H9 (cell line): ENCODE data around the gene SPEG. TPM values are rescaled to one million over a fixed set of nuclear protein-coding genes. Genes with fewer than 3 reads are reported as not detected.
A peak's percentile ranks its signal among the peaks of the same experiment; 100 is the strongest.

Experiments used
- DNase-seq: peaks from one replicate; pipeline ENCODE4 v3.0.0-alpha.2; 2017
- H2AFZ ChIP-seq: one replicate; pipeline ENCODE4 v1.6.1; 2013; ENCODE audit warnings: mild to moderate bottlenecking, low read length, control low read depth, moderate library complexity
- H2AK5ac ChIP-seq: 2 replicates; pipeline ENCODE4 v1.6.1; 2013; ENCODE audit warnings: low read length, control low read depth, mixed read lengths; ENCODE audit not compliant: insufficient read length
- H2BK120ac ChIP-seq: one replicate; pipeline ENCODE4 v1.6.1; 2013; ENCODE audit warnings: low read depth, mild to moderate bottlenecking, low read length, control low read depth, inconsistent platforms; ENCODE audit not compliant: poor library complexity, severe bottlenecking
- H2BK12ac ChIP-seq: 2 replicates; pipeline ENCODE4 v1.6.1; 2013; ENCODE audit warnings: low read length, control low read depth, mixed read lengths, low read depth; ENCODE audit not compliant: insufficient read length
- H2BK15ac ChIP-seq: 2 replicates; pipeline ENCODE4 v1.6.1; 2013; ENCODE audit warnings: low read depth, low read length, control low read depth
- H2BK20ac ChIP-seq: one replicate; pipeline ENCODE4 v1.6.1; 2013; ENCODE audit warnings: low read depth, mild to moderate bottlenecking, low read length, control low read depth, inconsistent platforms; ENCODE audit not compliant: poor library complexity, severe bottlenecking
- H2BK5ac ChIP-seq: 2 replicates; pipeline ENCODE4 v1.6.1; 2013; ENCODE audit warnings: low read length, control low read depth, mixed read lengths; ENCODE audit not compliant: insufficient read length
- H3K14ac ChIP-seq: 2 replicates; pipeline ENCODE4 v1.6.1; 2013; ENCODE audit warnings: low read length, control low read depth; ENCODE audit not compliant: insufficient read depth
- H3K18ac ChIP-seq: 2 replicates; pipeline ENCODE4 v1.6.1; 2013; ENCODE audit warnings: low read depth, mild to moderate bottlenecking, mixed read lengths, low read length, control low read depth; ENCODE audit not compliant: insufficient read length
- H3K23ac ChIP-seq: 2 replicates; pipeline ENCODE4 v1.6.1; 2013; ENCODE audit warnings: low read length, control low read depth, mixed read lengths, low read depth; ENCODE audit not compliant: insufficient read length
- H3K23me2 ChIP-seq: 2 replicates; pipeline ENCODE4 v1.6.1; 2013; ENCODE audit warnings: low read depth, mild to moderate bottlenecking, mixed read lengths, low read length, control low read depth; ENCODE audit not compliant: insufficient read length, poor library complexity, severe bottlenecking
- H3K27ac ChIP-seq: 2 replicates; pipeline ENCODE4 v1.5.1; 2013; ENCODE audit warnings: low read length, control low read depth, mixed read lengths, low read depth; ENCODE audit not compliant: insufficient read length
- H3K27me3 ChIP-seq: 2 replicates; pipeline ENCODE4 v1.6.1; 2013; ENCODE audit warnings: low read length, control low read depth, inconsistent platforms; ENCODE audit not compliant: insufficient read depth
- H3K4ac ChIP-seq: 2 replicates; pipeline ENCODE4 v1.6.1; 2013; ENCODE audit warnings: low read depth, mild to moderate bottlenecking, control low read depth, inconsistent platforms, low read length, moderate library complexity
- H3K4me1 ChIP-seq: 2 replicates; pipeline ENCODE4 v1.6.1; 2013; ENCODE audit warnings: low read length, control low read depth, inconsistent platforms; ENCODE audit not compliant: insufficient read depth
- H3K4me2 ChIP-seq: 2 replicates; pipeline ENCODE4 v1.6.1; 2013; ENCODE audit warnings: low read length, control low read depth, mixed read lengths; ENCODE audit not compliant: insufficient read length, insufficient read depth
- H3K56ac ChIP-seq: 2 replicates; pipeline ENCODE4 v1.6.1; 2013; ENCODE audit warnings: low read depth, mild to moderate bottlenecking, mixed read lengths, low read length, control low read depth; ENCODE audit not compliant: insufficient read length
- H3K79me1 ChIP-seq: 2 replicates; pipeline ENCODE4 v1.6.1; 2013; ENCODE audit warnings: low read depth, mild to moderate bottlenecking, moderate library complexity, low read length, control low read depth, inconsistent platforms; ENCODE audit not compliant: insufficient read depth, poor library complexity, severe bottlenecking
- H3K79me2 ChIP-seq: 2 replicates; pipeline ENCODE4 v1.6.1; 2013; ENCODE audit warnings: low read length, control low read depth, inconsistent platforms; ENCODE audit not compliant: insufficient read depth
- H3K9ac ChIP-seq: 2 replicates; pipeline ENCODE4 v1.6.1; 2013; ENCODE audit warnings: low read length, control low read depth, mixed read lengths; ENCODE audit not compliant: insufficient read length; ENCODE audit errors: extremely low read depth
- H3K9me3 ChIP-seq: one replicate; pipeline ENCODE4 v1.6.1; 2013; ENCODE audit warnings: low read depth, low read length, inconsistent platforms; ENCODE audit not compliant: control insufficient read depth
- H3T11ph ChIP-seq: one replicate; pipeline ENCODE4 v1.6.1; 2013; ENCODE audit warnings: mild to moderate bottlenecking, low read length, control low read depth, inconsistent platforms
- H4K20me1 ChIP-seq: one replicate; pipeline ENCODE4 v1.6.1; 2013; ENCODE audit not compliant: control insufficient read depth, insufficient read length, insufficient read depth
- H4K5ac ChIP-seq: 2 replicates; pipeline ENCODE4 v1.6.1; 2013; ENCODE audit warnings: low read depth, mild to moderate bottlenecking, mixed read lengths, low read length, control low read depth; ENCODE audit not compliant: insufficient read length
- H4K8ac ChIP-seq: replicated peaks from 2 replicates; pipeline ENCODE4 v1.6.1; 2013; ENCODE audit warnings: low read length, control low read depth, mixed read lengths, low read depth; ENCODE audit not compliant: insufficient read length
- H4K91ac ChIP-seq: 2 replicates; pipeline ENCODE4 v1.6.1; 2013; ENCODE audit warnings: low read depth, mild to moderate bottlenecking, moderate library complexity, mixed read lengths, low read length, control low read depth; ENCODE audit not compliant: insufficient read length
- H3K27ac Mint-ChIP-seq, 3 experiments: 2 replicates in 2 of 3; 3 replicates in 1 of 3; pipeline ENCODE4 v1.8.0; 2020 to 2021; ENCODE audit warnings: mixed read lengths in 3 of 3, mild to moderate bottlenecking in 1 of 3, moderate library complexity in 1 of 3
- H3K27me3 Mint-ChIP-seq: 2 replicates; pipeline ENCODE4 v1.8.0; 2021; ENCODE audit warnings: low read depth, mild to moderate bottlenecking, moderate library complexity, mixed read lengths
- H3K36me3 Mint-ChIP-seq, 3 experiments: 2 replicates in 2 of 3; 3 replicates in 1 of 3; pipeline ENCODE4 v1.8.0; 2020 to 2021; ENCODE audit warnings: low read depth in 3 of 3, mixed read lengths in 3 of 3; ENCODE audit not compliant: insufficient read depth in 1 of 3
- H3K4me1 Mint-ChIP-seq, 2 experiments: 2 replicates each; pipeline ENCODE4 v1.8.0; 2020; ENCODE audit warnings: mixed read lengths in 2 of 2
- H3K4me3 Mint-ChIP-seq, 2 experiments: 2 replicates in 1 of 2; 3 replicates in 1 of 2; pipeline ENCODE4 v1.8.0; 2020 to 2021; ENCODE audit warnings: mild to moderate bottlenecking in 2 of 2, mixed read lengths in 2 of 2, moderate library complexity in 1 of 2
- H3K9me3 Mint-ChIP-seq, 2 experiments: 2 replicates in 1 of 2; 3 replicates in 1 of 2; pipeline ENCODE4 v1.8.0; 2020; ENCODE audit warnings: mild to moderate bottlenecking in 2 of 2, mixed read lengths in 2 of 2, moderate library complexity in 1 of 2
- CTCF ChIP-seq: fragments of 200-600 bp; sonication (generic); conservative IDR thresholded peaks from 3 replicates; pipeline ENCODE4 v1.8.0; 2021; ENCODE audit warnings: antibody characterized with exemption, mild to moderate bottlenecking
- WGBS: extraction: QIAGEN DNeasy Blood & Tissue Kit; methylation state at CpG from one replicate; pipeline ENCODE4 v1.1.7; 2013; ENCODE audit warnings: missing lambda C conversion rate, low lambda C conversion rate, mixed read lengths; ENCODE audit not compliant: insufficient read length; ENCODE audit errors: extremely low coverage; 5-methylcytosine and 5-hydroxymethylcytosine counted together
- total RNA-seq: library from RNA; stranded (reverse); gene quantifications from 2 replicates; pipeline ENCODE4 v1.2.1, GENCODE V29; 2021

SPEG gene
- total RNA-seq, 1 experiment from 2014 or later = 23.7 TPM

- Histone ChIP-seq H4K5ac (no peak overlapping the region), H2BK15ac (no peak overlapping the region), H4K8ac (no peak overlapping the region), H2BK20ac (no peak overlapping the region), H3K18ac (no peak overlapping the region), H3T11ph (no peak overlapping the region), H2AFZ (no peak overlapping the region), H3K27ac (no peak overlapping the region), H3K27me3 (peaks cover 15% of the 10 kb centered on the region; the same call in 1 of the 2 replicates), H3K9ac (no peak overlapping the region), H3K23me2 (peaks cover 24% of the 10 kb centered on the region), H2BK12ac (no peak overlapping the region), H2AK5ac (no peak overlapping the region), H3K4me2 (peak overlapping the region; percentile 77), H3K4ac (no peak overlapping the region), H3K79me2 (no peaks in the 10 kb centered on the region), H2BK120ac (no peak overlapping the region), H3K56ac (no peak overlapping the region), H3K14ac (no peak overlapping the region; the same call in 1 of the 2 replicates), H4K91ac (no peak overlapping the region), H3K79me1 (no peaks in the 10 kb centered on the region), H3K23ac (no peak overlapping the region), H3K4me1 (peaks cover 12% of the 10 kb centered on the region; the same call in 1 of the 2 replicates), H4K20me1 (peaks cover 5% of the 10 kb centered on the region), H2BK5ac (no peak overlapping the region), H3K9me3 (no peaks in the 10 kb centered on the region)
- Mint-ChIP-seq H3K9me3 (no peaks in the 10 kb centered on the region; a peak in 1 of 5 replicates), H3K27ac (no peak overlapping the region), H3K4me1 (peaks cover 37 to 54% of the 10 kb centered on the region in 2 experiments), H3K36me3 (no peaks in the 10 kb centered on the region; a peak in 2 of 7 replicates), H3K27me3 (peaks cover 55% of the 10 kb centered on the region), H3K4me3 (peak overlapping the region; percentile 81 to 96)
- no peak for DNase-seq
- no peak for TF ChIP-seq CTCF
- no CpG with 5 or more reads among the region's 61 CpGs for WGBS
These were observed 62.3 kb downstream of the SPEG start for GRCh38 chr2:219496825-219497494.
